ENCODE data around the gene PRICKLE2.

DNA sequence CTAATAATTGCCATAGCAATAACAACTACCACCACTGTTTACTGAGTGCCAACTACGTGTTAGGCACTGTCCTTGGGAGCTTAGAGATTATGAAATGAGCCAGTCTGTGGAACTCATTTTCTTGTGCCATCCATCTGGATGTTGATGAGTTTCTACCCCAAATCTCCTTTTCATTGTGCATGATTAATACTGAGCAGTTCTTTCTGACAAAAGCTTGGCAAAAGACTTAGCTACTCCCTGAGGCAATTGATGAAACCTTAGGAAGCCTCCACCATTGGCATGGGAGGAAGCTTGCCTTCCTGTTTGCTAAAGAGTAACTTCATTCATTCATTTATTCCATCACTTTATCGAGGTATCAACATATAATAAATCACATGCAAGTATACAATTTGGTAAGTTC is 39.8 kb downstream of the PRICKLE2 start:
- no peak for TF ChIP-seq CTCF (IDR thresholded peaks at IDR 0.05)
- no peak for TF ChIP-seq POLR2A (IDR thresholded peaks at IDR 0.05)
